ENCODE data around the gene WDFY1. TPM values are rescaled to one million over a fixed set of nuclear protein-coding genes. Genes with fewer than 3 reads are reported as not detected.

The WDFY1 gene
- total and polyA plus RNA-seq, 2 donors (not counting 3 experiments of a cell fraction or from before 2014, with no cell fraction given), result 54.7 to 68.7 TPM

DNA sequence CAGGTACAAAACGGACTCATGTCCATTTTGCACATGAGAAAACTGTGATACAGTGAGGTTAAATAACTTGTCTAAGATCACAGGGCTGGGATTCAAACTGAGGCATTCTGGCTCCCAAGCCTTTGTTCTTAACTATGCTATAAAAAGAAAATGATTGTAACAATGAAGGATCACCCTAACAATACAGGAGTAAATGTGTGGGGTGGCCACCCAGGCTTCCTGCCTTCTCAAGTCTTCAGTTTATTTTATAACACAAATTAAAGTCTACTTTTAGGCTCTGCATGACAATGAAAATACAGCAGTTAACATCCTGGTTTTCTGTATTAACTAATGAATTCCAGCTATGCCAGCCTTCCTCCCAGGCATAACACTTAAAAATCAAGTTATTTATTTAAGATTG is 7.6 kb downstream of the WDFY1 start:
- Histone ChIP-seq H4K20me1 (replicated peaks; ENCODE audit: control insufficient read depth, extremely low read depth, insufficient read depth, low read length) (no peaks in the 10 kb centered on the region), H3K36me3 (ENCODE audit: control insufficient read depth in 2 of 2, extremely low read depth in 1 of 2, insufficient read depth in 2 of 2, low read length in 2 of 2) (no peaks in the 10 kb centered on the region), H3K9ac (replicated peaks; ENCODE audit: extremely low read depth, insufficient read depth, low read length) (peak overlapping the region; percentile 8), H3K9me3 (replicated peaks; ENCODE audit: control insufficient read depth, insufficient read depth, low read length) (no peaks in the 10 kb centered on the region), H3K4me1 (ENCODE audit: control insufficient read depth, extremely low read depth, insufficient read depth, low read length) (peaks cover 39% of the 10 kb centered on the region), H2AFZ (ENCODE audit: low read depth, low read length) (no peak overlapping the region), H3K79me2 (ENCODE audit: control insufficient read depth, insufficient read depth, low read length) (peaks cover 91% of the 10 kb centered on the region), H3K27me3 (ENCODE audit: control insufficient read depth in 2 of 2, insufficient read depth in 2 of 2, low read length in 2 of 2) (no peaks in the 10 kb centered on the region), H3K4me2 (ENCODE audit: insufficient read depth, low read length) (peak overlapping the region; percentile 83), H3K9me1 (replicated peaks; ENCODE audit: control insufficient read depth, extremely low read depth, insufficient read depth, low read length) (no peaks in the 10 kb centered on the region), H3K4me3 (replicated peaks in 1 of 3; ENCODE audit: insufficient read depth in 1 of 3, low read depth in 1 of 3, low read length in 3 of 3) (no peak overlapping the region), H3K27ac (ENCODE audit: insufficient read depth, low read depth, low read length) (peak overlapping the region; percentile 46)
- ChIA-PET CTCF (interaction anchor here (1.0 to 2.7 kb wide), 2 partner anchors 13 to 18 kb away, joined by 3 to 13 read pairs; no protein-coding TSS in a partner anchor), POLR2A (no interaction called here)
- BruUV-seq (replicated peaks), result no TSS peak
- DNase-seq (ENCODE audit: low read depth, low spot score) (peak; percentile 64), FAIRE-seq (no peak)
- dilution Hi-C loops (cut with MboI; ENCODE audit: extremely low pct_ligation_motif_present, low sequenced_read_pairs), result no loop called here
- TF ChIP-seq POLR2A (IDR thresholded peaks at IDR 0.05; ENCODE audit: low read depth, low read length), result no peak
- no peak for TF ChIP-seq FOS (IDR thresholded peaks at IDR 0.05; ENCODE audit: borderline replicate concordance, insufficient read depth, low read length)
- no peak for TF ChIP-seq GATA2 (IDR thresholded peaks at IDR 0.05; ENCODE audit: insufficient read depth, insufficient read length, low read depth, low read length)
- TF ChIP-seq POLR2AphosphoS5 (IDR thresholded peaks at IDR 0.05; ENCODE audit: insufficient read depth, low read depth, low read length), result no peak
- TF ChIP-seq, protein P1, sequence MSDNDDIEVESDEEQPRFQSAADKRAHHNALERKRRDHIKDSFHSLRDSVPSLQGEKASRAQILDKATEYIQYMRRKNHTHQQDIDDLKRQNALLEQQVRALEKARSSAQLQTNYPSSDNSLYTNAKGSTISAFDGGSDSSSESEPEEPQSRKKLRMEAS (IDR thresholded peaks at IDR 0.05; ENCODE audit: insufficient read depth, insufficient read length), result no peak
- TF ChIP-seq EZH2 (IDR thresholded peaks at IDR 0.05; ENCODE audit: borderline replicate concordance, low read depth, low read length, severe bottlenecking), result no peak
- TF ChIP-seq MYC (IDR thresholded peaks at IDR 0.05; ENCODE audit: low read depth, low read length), result no peak
- no peak for TF ChIP-seq CTCF (IDR thresholded peaks at IDR 0.05; ENCODE audit: extremely low read depth in 1 of 2, insufficient read depth in 1 of 2, low read depth in 1 of 2, low read length in 2 of 2)
- TF ChIP-seq JUN (IDR thresholded peaks at IDR 0.05; ENCODE audit: borderline replicate concordance, insufficient read depth, insufficient read length, low read depth), result no peak
- intact Hi-C loops (cut with micrococcal nuclease), result loop anchor here (1.0 kb wide), 1 partner anchor 8 kb away; the partner anchor contains the start of gene WDFY1

Measured in endothelial cell of umbilical vein (primary cell).